ENCODE data around the gene CAPN12. TPM values are rescaled to one million over a fixed set of nuclear protein-coding genes. Genes with fewer than 3 reads are reported as not detected.
"Not testable (repeated sequence)": the region's sequence is repeated elsewhere in the genome, so short reads cannot be mapped to it uniquely, and the experiment has no call there.

The CAPN12 gene
- total and polyA plus RNA-seq, 4 donors = 2.0 to 17.8 (median 6.0) TPM

GRCh38 chr19:38786572-38787265, 42.4 kb upstream of the CAPN12 start:
- Histone ChIP-seq H3K9ac (ENCODE audit: insufficient read depth in 1 of 2, low read length in 2 of 2) (no peak overlapping the region), H3K4me1 (ENCODE audit: control insufficient read depth in 5 of 5, insufficient read depth in 5 of 5, low read length in 5 of 5) (no peaks in the 10 kb centered on the region), H3K36me3 (ENCODE audit: control insufficient read depth in 4 of 4, insufficient read depth in 4 of 4, low read length in 4 of 4) (no peaks in the 10 kb centered on the region), H3K27ac (ENCODE audit: low read depth in 1 of 2, low read length in 1 of 2) (no peak overlapping the region), H3K4me3 (no peak overlapping the region), H3K9me3 (ENCODE audit: control insufficient read depth in 4 of 4, insufficient read depth in 3 of 4, low read length in 3 of 4) (no peaks in the 10 kb centered on the region), H3K27me3 (ENCODE audit: control insufficient read depth in 3 of 3, insufficient read depth in 3 of 3, low read length in 2 of 3) (no peaks in the 10 kb centered on the region)
- ATAC-seq (ENCODE audit: insufficient read depth, low FRiP score) (no peak), DNase-seq (no peak)
- TF ChIP-seq CTCF (IDR thresholded peaks at IDR 0.05; ENCODE audit: control extremely low read depth, extremely low read depth) = no peak
- WGBS, 2 donors = 85 to 92% methylated on average over 11 of the region's 11 CpGs

- not testable (repeated sequence) for H3K9ac ChIP-seq (ENCODE audit: insufficient read depth in 1 of 2, low read length in 2 of 2); H3K9me3 ChIP-seq (ENCODE audit: control insufficient read depth in 4 of 4, insufficient read depth in 3 of 4, low read length in 3 of 4); ATAC-seq (ENCODE audit: insufficient read depth, low FRiP score); H3K27ac ChIP-seq (ENCODE audit: low read depth in 1 of 2, low read length in 1 of 2); H3K4me3 ChIP-seq; H3K4me1 ChIP-seq (ENCODE audit: control insufficient read depth in 5 of 5, insufficient read depth in 5 of 5, low read length in 5 of 5); DNase-seq; H3K36me3 ChIP-seq (ENCODE audit: control insufficient read depth in 4 of 4, insufficient read depth in 4 of 4, low read length in 4 of 4); H3K27me3 ChIP-seq (ENCODE audit: control insufficient read depth in 3 of 3, insufficient read depth in 3 of 3, low read length in 2 of 3)
- WGBS, 2 donors = 86 to 98% methylated on average over 2 to 3 of the region's 3 CpGs
Measured at GRCh38 chr19:38786061-38786460, 41.8 kb upstream of the CAPN12 start.

DNA sequence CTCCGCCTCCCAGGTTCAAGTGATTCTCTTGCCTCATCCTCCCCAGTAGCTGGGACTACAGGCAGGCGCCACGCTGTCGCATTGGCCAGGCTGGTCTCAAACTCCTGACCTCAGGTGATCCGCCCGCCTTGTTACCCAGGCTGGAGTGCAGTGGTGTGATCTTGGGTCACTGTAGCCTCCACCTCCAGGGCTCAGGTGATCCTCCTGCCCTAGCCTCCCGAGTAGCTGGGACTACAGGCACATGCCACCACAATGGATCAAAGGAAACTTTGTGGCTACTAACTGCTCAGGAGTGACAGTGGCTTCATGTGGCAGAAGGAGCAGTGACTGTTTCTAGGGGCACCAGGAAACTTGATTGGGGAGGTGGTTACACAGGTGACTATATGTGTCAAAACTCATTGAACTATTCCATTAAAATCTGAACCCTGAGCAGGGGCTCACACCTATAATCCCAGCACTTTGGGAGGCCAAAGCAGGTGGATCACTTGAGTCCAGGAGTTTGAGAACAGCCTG, 41.0 kb upstream of the CAPN12 start:
- H3K4me3 ChIP-seq = no peak overlapping the region
- no peaks in the 10 kb centered on the region for H3K36me3 ChIP-seq (ENCODE audit: control insufficient read depth in 4 of 4, insufficient read depth in 4 of 4, low read length in 4 of 4)
- TF ChIP-seq CTCF (IDR thresholded peaks at IDR 0.05; ENCODE audit: control extremely low read depth, extremely low read depth) = no peak
- 98 to 100% methylated on average over 7 of the region's 7 CpGs for WGBS, 2 donors
- H3K9me3 ChIP-seq (ENCODE audit: control insufficient read depth in 4 of 4, insufficient read depth in 3 of 4, low read length in 3 of 4) = no peaks in the 10 kb centered on the region
- no peak for DNase-seq
- peaks cover 0 to 4% (median 0%) of the 10 kb centered on the region in 3 donors for H3K27me3 ChIP-seq (ENCODE audit: control insufficient read depth in 3 of 3, insufficient read depth in 3 of 3, low read length in 2 of 3)
- no peak overlapping the region for H3K9ac ChIP-seq (ENCODE audit: insufficient read depth in 1 of 2, low read length in 2 of 2)
- no peaks in the 10 kb centered on the region for H3K4me1 ChIP-seq (ENCODE audit: control insufficient read depth in 5 of 5, insufficient read depth in 5 of 5, low read length in 5 of 5)
- ATAC-seq (ENCODE audit: insufficient read depth, low FRiP score) = no peak
- H3K27ac ChIP-seq (ENCODE audit: low read depth in 1 of 2, low read length in 1 of 2) = no peak overlapping the region

DNA sequence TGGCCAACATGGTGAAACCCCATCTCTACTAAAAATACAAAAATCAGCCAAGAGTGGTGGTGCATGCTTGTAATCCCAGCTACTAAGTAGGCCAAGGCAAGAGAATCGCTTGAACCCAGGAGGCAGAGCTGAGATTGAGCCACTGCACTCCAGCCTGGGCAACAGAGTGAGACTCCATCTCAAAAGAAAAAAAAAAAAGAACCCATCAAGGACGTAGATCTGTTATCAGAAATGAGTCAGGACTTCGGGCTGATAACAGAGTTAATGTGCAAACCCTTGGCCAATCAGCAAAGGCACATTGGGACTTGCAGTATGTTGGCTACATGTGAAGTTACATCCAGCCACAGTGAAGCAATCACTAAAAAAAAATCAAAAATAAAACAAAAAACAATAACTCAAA, 40.0 kb upstream of the CAPN12 start:
- Histone ChIP-seq H3K4me3 (no peak overlapping the region), H3K9me3 (ENCODE audit: control insufficient read depth in 4 of 4, insufficient read depth in 3 of 4, low read length in 3 of 4) (no peaks in the 10 kb centered on the region), H3K4me1 (ENCODE audit: control insufficient read depth in 5 of 5, insufficient read depth in 5 of 5, low read length in 5 of 5) (no peaks in the 10 kb centered on the region), H3K27ac (ENCODE audit: low read depth in 1 of 2, low read length in 1 of 2) (no peak overlapping the region), H3K9ac (ENCODE audit: insufficient read depth in 1 of 2, low read length in 2 of 2) (no peak overlapping the region), H3K36me3 (ENCODE audit: control insufficient read depth in 4 of 4, insufficient read depth in 4 of 4, low read length in 4 of 4) (no peaks in the 10 kb centered on the region), H3K27me3 (ENCODE audit: control insufficient read depth in 3 of 3, insufficient read depth in 3 of 3, low read length in 2 of 3) (peaks cover 0 to 4% (median 0%) of the 10 kb centered on the region in 3 donors)
- WGBS, 2 donors = 70 to 87% methylated on average over 3 of the region's 3 CpGs
- DNase-seq (no peak), ATAC-seq (ENCODE audit: insufficient read depth, low FRiP score) (no peak)
- no peak for TF ChIP-seq CTCF (IDR thresholded peaks at IDR 0.05; ENCODE audit: control extremely low read depth, extremely low read depth)

DNA sequence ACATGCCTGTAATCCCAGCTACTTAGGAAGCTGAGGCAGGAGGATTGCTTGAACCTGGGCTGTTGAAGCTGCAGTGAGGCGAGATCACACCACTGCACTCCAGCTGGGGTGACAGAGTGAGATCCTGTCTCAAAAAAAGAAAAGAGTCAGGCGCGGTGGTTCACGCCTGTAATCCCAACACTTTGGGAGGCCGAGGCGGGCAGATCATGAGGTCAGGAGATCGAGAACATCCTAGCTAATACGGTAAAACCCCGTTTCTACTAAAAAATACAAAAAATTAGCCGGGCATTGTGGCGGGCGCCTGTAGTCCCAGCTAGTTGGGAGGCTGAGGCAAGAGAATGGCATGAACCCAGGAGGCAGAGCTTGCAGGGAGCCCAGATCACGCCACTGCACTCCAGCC, 37.9 kb upstream of the CAPN12 start:
- not testable (repeated sequence) for DNase-seq; H3K27ac ChIP-seq (ENCODE audit: low read depth in 1 of 2, low read length in 1 of 2); ATAC-seq (ENCODE audit: insufficient read depth, low FRiP score); H3K27me3 ChIP-seq (ENCODE audit: control insufficient read depth in 3 of 3, insufficient read depth in 3 of 3, low read length in 2 of 3); H3K9me3 ChIP-seq (ENCODE audit: control insufficient read depth in 4 of 4, insufficient read depth in 3 of 4, low read length in 3 of 4); H3K9ac ChIP-seq (ENCODE audit: insufficient read depth in 1 of 2, low read length in 2 of 2); H3K4me3 ChIP-seq; H3K4me1 ChIP-seq (ENCODE audit: control insufficient read depth in 5 of 5, insufficient read depth in 5 of 5, low read length in 5 of 5); H3K36me3 ChIP-seq (ENCODE audit: control insufficient read depth in 4 of 4, insufficient read depth in 4 of 4, low read length in 4 of 4)
- WGBS, 2 donors = 93% methylated on average over 13 of the region's 13 CpGs

Data from lung (tissue), 12 donors.